Keratinocyte (primary cell): Measurements from ENCODE around the gene GNB1. TPM values are rescaled to one million over a fixed set of nuclear protein-coding genes. Genes with fewer than 3 reads are reported as not detected.

Experiments used
- DNase-seq: peaks from one replicate; pipeline ENCODE4 v3.0.0-alpha.2; 2011; ENCODE audit warnings: low read depth, missing footprints, low spot score
- FAIRE-seq: peaks from 2 replicates; lab custom pipeline; 2011; peaks lifted over from hg19 to GRCh38; lab: Jason Lieb, UNC
- H2AFZ ChIP-seq: 2 replicates; pipeline ENCODE4 v1.6.0; 2012; ENCODE audit warnings: low read length, control low read depth, inconsistent platforms; ENCODE audit not compliant: control insufficient read depth
- H3K27ac ChIP-seq: 2 replicates; pipeline ENCODE4 v1.5.1; 2011; ENCODE audit warnings: low read length; ENCODE audit not compliant: control insufficient read depth, insufficient read depth
- H3K27me3 ChIP-seq: 3 replicates; pipeline ENCODE4 v1.6.0; 2011; ENCODE audit warnings: low read length; ENCODE audit not compliant: control insufficient read depth, insufficient read depth; ENCODE audit errors: extremely low read depth
- H3K36me3 ChIP-seq, 2 experiments: 2 replicates in 1 of 2; 3 replicates in 1 of 2; pipeline ENCODE4 v1.5.1; 2011; ENCODE audit warnings: low read length in 2 of 2, mild to moderate bottlenecking in 1 of 2; ENCODE audit not compliant: control insufficient read depth in 2 of 2, insufficient read depth in 2 of 2; ENCODE audit errors: extremely low read depth in 1 of 2
- H3K4me1 ChIP-seq: 3 replicates; pipeline ENCODE4 v1.5.1; 2011; ENCODE audit warnings: low read length; ENCODE audit not compliant: control insufficient read depth, insufficient read depth; ENCODE audit errors: extremely low read depth
- H3K4me2 ChIP-seq: 3 replicates; pipeline ENCODE4 v1.6.0; 2011; ENCODE audit warnings: low read depth, low read length; ENCODE audit not compliant: control insufficient read depth, insufficient read depth; ENCODE audit errors: extremely low read depth
- H3K4me3 ChIP-seq, 3 experiments: fragments of 200-600 bp in 1 of 3; sonication (generic) in 1 of 3; 2 replicates in 2 of 3; 3 replicates in 1 of 3; pipeline ENCODE4 v1.5.1; 2011 to 2016; ENCODE audit warnings: low read length in 3 of 3, mild to moderate bottlenecking in 3 of 3, control low read depth in 2 of 3, inconsistent platforms in 1 of 3, low read depth in 1 of 3, mixed read lengths in 1 of 3, mixed run types in 1 of 3, moderate library complexity in 1 of 3; ENCODE audit not compliant: control insufficient read depth in 2 of 3, insufficient read depth in 2 of 3; ENCODE audit errors: extremely low read depth in 1 of 3
- H3K79me2 ChIP-seq: 2 replicates; pipeline ENCODE4 v1.6.0; 2012; ENCODE audit warnings: low read length; ENCODE audit not compliant: control insufficient read depth, insufficient read depth
- H3K9ac ChIP-seq: 3 replicates; pipeline ENCODE4 v1.6.0; 2011; ENCODE audit warnings: low read length; ENCODE audit not compliant: control insufficient read depth, insufficient read depth; ENCODE audit errors: extremely low read depth
- H3K9me1 ChIP-seq: 3 replicates; pipeline ENCODE4 v1.6.0; 2011; ENCODE audit warnings: low read length; ENCODE audit not compliant: control insufficient read depth, insufficient read depth; ENCODE audit errors: extremely low read depth
- H3K9me3 ChIP-seq: 2 replicates; pipeline ENCODE4 v1.5.1; 2012; ENCODE audit warnings: low read depth, low read length; ENCODE audit not compliant: control insufficient read depth
- H4K20me1 ChIP-seq: 3 replicates; pipeline ENCODE4 v1.6.0; 2011; ENCODE audit warnings: low read length; ENCODE audit not compliant: control insufficient read depth, insufficient read depth; ENCODE audit errors: extremely low read depth
- EZH2 ChIP-seq: IDR thresholded peaks from one replicate; pipeline ENCODE4 v1.6.1; 2012; ENCODE audit warnings: inconsistent platforms, mild to moderate bottlenecking, low read length, moderate library complexity
- dilution Hi-C: fragments of 300-500 bp; cut with MboI; formaldehyde crosslinking; loops from one replicate; pipeline ENCODE4 v1.7.0; 2020; ENCODE audit warnings: low sequenced_read_pairs; ENCODE audit not compliant: extremely low pct_ligation_motif_present
- polyA plus RNA-seq, 5 experiments: library from polyadenylated mRNA; depleted of rRNA in 3 of 5; stranded (reverse) in 3 of 5; stranded (forward) in 1 of 5; unstranded in 1 of 5; fragments of >200 nt; gene quantifications; 1 replicate in 1 of 5; 2 replicates in 3 of 5; 3 replicates in 1 of 5; pipeline versions ENCODE4 v1.2.1 to v1.2.3, GENCODE V29; 2011 to 2012; ENCODE audit warnings: missing spikeins in 2 of 5, low read depth in 1 of 5, low replicate concordance in 1 of 5
- TF ChIP-seq, protein P1 (sequence below), 3 experiments: IDR thresholded peaks in 1 of 3; conservative IDR thresholded peaks in 1 of 3; optimal IDR thresholded peaks in 1 of 3; 2 replicates in 2 of 3; 3 replicates in 1 of 3; pipeline versions ENCODE3 to v1.5.1; 2011; ENCODE audit warnings: low read length in 3 of 3, mild to moderate bottlenecking in 3 of 3, moderate library complexity in 2 of 3, control low read depth in 1 of 3, inconsistent platforms in 1 of 3; ENCODE audit not compliant: insufficient read depth in 2 of 3; ENCODE audit errors: extremely low read depth in 1 of 3

Gene GNB1
- polyA plus RNA-seq, 1 donor (not counting 4 experiments of a cell fraction or from before 2014, with no cell fraction given): 364 TPM

DNA sequence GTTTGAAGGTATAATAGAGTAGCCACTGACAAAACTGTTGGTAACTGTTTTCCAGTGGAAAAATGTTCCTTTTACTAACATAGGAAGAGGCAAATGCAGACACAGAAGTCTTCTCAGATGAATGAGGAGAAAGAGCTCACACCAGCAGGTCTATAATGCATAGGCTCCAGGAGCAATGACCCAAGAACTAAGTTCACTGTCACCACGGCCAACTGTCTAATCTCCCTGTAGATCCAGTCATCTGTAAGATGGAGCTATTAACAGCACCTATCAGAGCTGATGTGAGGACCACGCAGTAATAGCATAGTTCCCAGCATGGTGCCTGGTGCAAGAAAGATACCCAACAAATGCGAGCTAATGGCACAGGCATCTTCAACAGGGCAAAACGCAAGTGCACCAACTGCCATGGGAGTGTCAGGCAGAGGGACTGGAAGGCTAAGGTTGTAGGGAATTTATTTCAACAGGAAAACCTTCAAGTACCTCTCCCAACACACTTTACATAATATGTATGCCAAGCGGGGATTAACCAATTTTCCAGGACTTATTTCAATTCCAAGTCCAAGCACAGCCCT is 12.9 kb downstream of the GNB1 start:
- no peak for FAIRE-seq

DNA sequence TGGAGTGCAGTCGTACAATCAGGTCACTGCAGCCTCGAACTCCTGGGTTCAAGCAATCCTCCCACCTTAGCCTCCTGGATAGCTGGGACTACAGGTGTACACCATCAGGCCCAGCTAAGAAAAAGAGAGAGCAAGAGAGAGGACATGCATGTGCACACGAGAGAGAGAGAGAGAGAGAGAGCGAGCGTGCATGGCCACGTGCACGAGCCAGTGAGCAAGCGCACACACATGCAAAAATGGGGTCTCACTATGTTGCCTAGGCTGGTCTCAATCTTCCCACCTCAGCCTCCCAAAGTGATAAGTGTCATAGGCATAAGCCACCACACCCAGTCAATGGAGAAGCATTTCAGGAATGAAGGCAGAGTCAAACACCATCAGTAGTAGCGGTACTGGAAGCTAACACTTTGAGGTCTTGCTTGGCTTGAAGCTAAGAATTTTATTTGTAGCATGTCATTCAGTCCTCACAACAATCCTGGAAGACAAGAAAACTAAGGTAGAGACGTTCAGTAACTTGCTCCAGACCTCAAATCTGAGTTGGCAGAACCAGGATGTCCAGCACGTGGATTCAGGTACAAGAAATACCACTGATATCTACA is 14.5 kb downstream of the GNB1 start:
- H3K4me1 ChIP-seq: no peaks in the 10 kb centered on the region
- no peak for TF ChIP-seq EZH2
- TF ChIP-seq, protein P1, sequence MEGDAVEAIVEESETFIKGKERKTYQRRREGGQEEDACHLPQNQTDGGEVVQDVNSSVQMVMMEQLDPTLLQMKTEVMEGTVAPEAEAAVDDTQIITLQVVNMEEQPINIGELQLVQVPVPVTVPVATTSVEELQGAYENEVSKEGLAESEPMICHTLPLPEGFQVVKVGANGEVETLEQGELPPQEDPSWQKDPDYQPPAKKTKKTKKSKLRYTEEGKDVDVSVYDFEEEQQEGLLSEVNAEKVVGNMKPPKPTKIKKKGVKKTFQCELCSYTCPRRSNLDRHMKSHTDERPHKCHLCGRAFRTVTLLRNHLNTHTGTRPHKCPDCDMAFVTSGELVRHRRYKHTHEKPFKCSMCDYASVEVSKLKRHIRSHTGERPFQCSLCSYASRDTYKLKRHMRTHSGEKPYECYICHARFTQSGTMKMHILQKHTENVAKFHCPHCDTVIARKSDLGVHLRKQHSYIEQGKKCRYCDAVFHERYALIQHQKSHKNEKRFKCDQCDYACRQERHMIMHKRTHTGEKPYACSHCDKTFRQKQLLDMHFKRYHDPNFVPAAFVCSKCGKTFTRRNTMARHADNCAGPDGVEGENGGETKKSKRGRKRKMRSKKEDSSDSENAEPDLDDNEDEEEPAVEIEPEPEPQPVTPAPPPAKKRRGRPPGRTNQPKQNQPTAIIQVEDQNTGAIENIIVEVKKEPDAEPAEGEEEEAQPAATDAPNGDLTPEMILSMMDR (optimal IDR thresholded peaks at IDR 0.05 in 1 of 3, IDR thresholded peaks at IDR 0.05 in 1 of 3, conservative IDR thresholded peaks at IDR 0.05 in 1 of 3; ENCODE audit: extremely low read depth in 1 of 3, insufficient read depth in 2 of 3, low read length in 3 of 3): no peak
- dilution Hi-C loops: no loop called here

More for the DNA sequence above, 12.9 kb downstream of the GNB1 start:
- DNase-seq: no peak
- no peak overlapping the region for H3K27ac ChIP-seq
- no peaks in the 10 kb centered on the region for H3K9me3 ChIP-seq
- TF ChIP-seq EZH2: no peak
- TF ChIP-seq, protein P1 (optimal IDR thresholded peaks at IDR 0.05 in 1 of 3, IDR thresholded peaks at IDR 0.05 in 1 of 3, conservative IDR thresholded peaks at IDR 0.05 in 1 of 3; ENCODE audit: extremely low read depth in 1 of 3, insufficient read depth in 2 of 3, low read length in 3 of 3): no peak
- H3K4me2 ChIP-seq: no peak overlapping the region
- H3K4me1 ChIP-seq: no peaks in the 10 kb centered on the region
- dilution Hi-C loops: no loop called here
- peaks cover 97% of the 10 kb centered on the region for H3K79me2 ChIP-seq
- no peaks in the 10 kb centered on the region for H3K27me3 ChIP-seq
- H3K9me1 ChIP-seq: no peaks in the 10 kb centered on the region
- peaks cover 21 to 34% of the 10 kb centered on the region in 2 experiments for H3K36me3 ChIP-seq
- H4K20me1 ChIP-seq: peaks cover 80% of the 10 kb centered on the region
- H3K4me3 ChIP-seq: no peak overlapping the region
- no peak overlapping the region for H2AFZ ChIP-seq
- H3K9ac ChIP-seq: no peak overlapping the region

More for the DNA sequence above, 14.5 kb downstream of the GNB1 start:
- Histone ChIP-seq H3K79me2 (peaks cover 99% of the 10 kb centered on the region), H3K27me3 (no peaks in the 10 kb centered on the region), H3K9me3 (no peaks in the 10 kb centered on the region), H3K9ac (no peak overlapping the region), H3K4me2 (no peak overlapping the region), H3K9me1 (peaks cover 3% of the 10 kb centered on the region), H2AFZ (no peak overlapping the region), H3K27ac (no peak overlapping the region), H4K20me1 (peaks cover 85% of the 10 kb centered on the region), H3K4me3 (no peak overlapping the region), H3K36me3 (peaks cover 26 to 40% of the 10 kb centered on the region in 2 experiments)
- no peak for DNase-seq
- no peak for FAIRE-seq
